Measurements from ENCODE around the gene RPL28.
"Not testable (repeated sequence)": the region's sequence is repeated elsewhere in the genome, so short reads cannot be mapped to it uniquely, and the experiment has no call there.

Gene RPL28

DNA sequence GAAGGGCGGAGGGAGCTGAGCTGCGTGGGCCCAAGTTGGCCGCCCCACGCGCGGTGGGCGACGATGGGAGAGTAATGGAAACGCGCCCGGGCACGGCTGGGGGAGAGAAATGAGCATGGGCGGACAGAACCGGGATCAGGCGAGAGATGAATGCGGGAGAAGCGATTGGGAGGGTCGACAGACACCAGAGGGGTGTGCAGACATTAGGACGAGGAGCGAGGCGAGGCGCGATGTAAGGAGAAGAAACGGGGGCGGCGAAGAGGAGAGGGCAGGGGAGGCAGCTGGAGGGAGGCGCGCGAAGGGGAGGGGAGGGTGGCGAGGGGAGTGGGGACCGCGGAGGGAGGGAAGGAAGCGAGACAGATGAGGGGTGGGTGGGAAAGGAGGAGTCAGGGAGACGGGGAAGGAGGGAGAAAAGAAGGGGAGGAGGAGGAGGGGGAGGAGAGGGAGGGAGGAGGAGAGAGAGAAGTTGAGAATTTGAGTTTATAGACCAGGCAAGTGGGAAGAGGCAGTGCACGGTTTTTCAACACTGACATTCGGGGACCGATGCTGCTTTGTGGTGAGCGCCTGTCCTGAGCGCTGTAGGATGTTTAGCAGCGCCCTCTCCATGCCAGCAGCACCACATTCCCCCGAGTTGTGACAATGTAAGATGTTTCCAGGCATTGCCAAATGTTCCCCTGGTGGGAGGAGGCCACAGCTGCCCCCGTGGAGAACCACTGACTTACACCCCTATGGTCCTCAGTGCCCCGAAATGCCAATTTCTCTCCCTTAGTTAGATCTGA, 57.5 kb downstream of the RPL28 start, which contains the start of gene SHISA7:
Gene SHISA7 (minus strand): TSS at position 256 of the 779 bp plus-strand sequence. CDS start 437 bp downstream, outside the sequence.
- DNase-seq (ENCODE audit: insufficient read length, low spot score) (no peak), FAIRE-seq (no peak)
- TF ChIP-seq CTCF (IDR thresholded peaks at IDR 0.05; ENCODE audit: insufficient read depth, missing control alignments), result no peak

DNA sequence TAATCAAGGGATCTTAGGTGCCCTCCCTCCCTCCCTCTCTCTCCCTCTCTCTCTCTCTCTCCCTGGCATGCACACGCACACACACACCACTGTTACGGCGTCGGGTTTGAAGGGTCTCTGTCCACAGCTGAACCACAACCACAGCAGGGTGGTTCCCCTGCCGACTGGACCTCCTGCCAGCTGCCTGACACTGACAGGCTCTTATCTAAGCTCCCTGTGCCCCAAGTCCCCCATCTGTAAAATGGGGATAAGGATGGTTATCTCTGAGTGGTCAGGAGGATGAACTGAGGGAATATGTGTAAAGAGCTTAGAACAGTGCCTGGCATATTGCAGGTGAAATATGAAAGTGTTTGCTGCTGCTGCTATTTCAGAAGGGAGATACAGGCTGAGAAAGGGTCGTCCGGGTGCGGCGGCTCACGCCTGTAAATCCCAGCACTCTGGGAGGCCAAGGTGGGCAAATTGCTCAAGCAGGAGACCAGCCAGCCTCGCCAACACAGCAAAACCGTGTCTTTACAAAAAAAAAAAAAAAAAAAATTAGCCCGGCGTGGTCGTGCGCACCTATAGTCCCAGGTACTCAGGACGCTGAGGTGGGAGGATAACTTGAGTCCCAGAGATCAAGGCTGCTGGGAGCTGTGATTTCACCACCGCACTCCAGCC, 58.2 kb downstream of the RPL28 start:
- no peak for TF ChIP-seq CTCF (IDR thresholded peaks at IDR 0.05; ENCODE audit: insufficient read depth, missing control alignments)
- FAIRE-seq (no peak), DNase-seq (ENCODE audit: insufficient read length, low spot score) (no peak)

DNA sequence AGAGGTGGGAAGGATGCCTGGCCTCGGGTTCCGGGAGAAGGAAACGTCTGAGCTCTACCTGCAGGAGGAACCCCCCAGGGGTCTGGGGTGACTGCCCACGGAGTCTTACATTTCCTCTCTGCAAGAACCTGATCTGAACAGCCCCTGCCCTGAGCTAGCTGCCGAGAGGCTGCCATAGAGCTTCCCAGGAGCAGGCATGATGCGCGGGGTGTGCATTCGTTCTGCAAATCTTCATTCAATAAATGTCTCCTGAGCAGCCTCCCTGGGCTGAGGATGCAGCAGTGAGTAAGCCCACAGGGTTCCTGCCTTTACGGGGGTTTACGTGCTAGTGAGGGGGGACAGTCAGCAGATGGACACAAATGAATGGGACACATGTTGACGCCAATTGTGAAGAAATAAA, 58.9 kb downstream of the RPL28 start:
- TF ChIP-seq CTCF (IDR thresholded peaks at IDR 0.05; ENCODE audit: insufficient read depth, missing control alignments), result no peak
- DNase-seq (ENCODE audit: insufficient read length, low spot score) (no peak), FAIRE-seq (no peak)

- TF ChIP-seq CTCF (IDR thresholded peaks at IDR 0.05; ENCODE audit: insufficient read depth, missing control alignments), result no peak
- FAIRE-seq, result no peak
- no peak for DNase-seq (ENCODE audit: insufficient read length, low spot score)
Observed at GRCh38 chr19:55446060-55446459, 60.3 kb downstream of the RPL28 start.

DNA sequence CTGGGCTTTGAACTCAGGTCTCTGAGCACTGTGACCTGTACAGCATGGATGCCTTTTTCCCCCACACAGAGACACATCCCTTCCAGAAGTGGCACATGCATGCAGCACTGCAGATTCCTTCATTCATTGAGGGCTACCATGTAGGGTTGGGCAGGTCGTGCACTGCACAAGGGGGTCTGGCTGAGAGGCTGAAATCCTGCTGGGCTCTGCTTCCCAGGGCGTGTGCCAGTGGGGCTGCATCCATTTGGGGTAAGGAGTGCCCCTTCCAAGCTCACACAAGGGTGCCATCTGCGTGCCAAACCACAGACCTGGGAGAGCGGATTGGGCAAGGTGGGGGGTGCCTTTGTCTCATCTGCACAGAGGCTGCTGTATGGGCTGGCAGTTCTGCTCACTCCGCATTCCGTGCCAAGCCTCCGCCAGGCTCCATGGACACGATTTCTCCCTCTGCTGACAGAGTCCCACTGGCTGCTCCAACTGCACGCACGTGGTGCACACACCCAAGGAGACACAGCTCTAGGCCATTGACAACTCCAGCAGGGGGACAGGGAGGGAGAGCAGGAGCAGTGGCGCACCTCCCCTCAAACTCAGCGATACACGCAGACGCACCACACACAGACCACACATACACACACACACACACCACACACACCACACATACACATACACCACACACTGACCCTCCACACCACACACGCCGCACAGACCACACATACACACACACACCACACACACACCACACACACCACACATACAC, 61.9 kb downstream of the RPL28 start:
- no peak for FAIRE-seq
- DNase-seq (ENCODE audit: insufficient read length, low spot score), result no peak
- no peak for TF ChIP-seq CTCF (IDR thresholded peaks at IDR 0.05; ENCODE audit: insufficient read depth, missing control alignments)

DNA sequence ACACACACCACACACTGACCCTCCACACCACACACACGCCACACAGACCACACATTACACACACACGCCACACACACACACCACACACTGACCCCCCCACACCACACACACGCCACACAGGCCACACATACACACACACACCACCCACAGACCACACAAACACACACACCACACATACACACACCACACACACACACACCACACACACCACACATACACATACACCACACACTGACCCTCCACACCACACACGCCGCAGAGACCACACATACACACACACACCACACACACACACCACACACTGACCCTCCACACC, 62.4 kb downstream of the RPL28 start:
- DNase-seq (ENCODE audit: insufficient read length, low spot score); FAIRE-seq: not testable (repeated sequence)

- TF ChIP-seq CTCF (IDR thresholded peaks at IDR 0.05; ENCODE audit: insufficient read depth, missing control alignments), result no peak
- DNase-seq (ENCODE audit: insufficient read length, low spot score) (no peak), FAIRE-seq (no peak)
Observed at GRCh38 chr19:55449469-55449868, 63.7 kb downstream of the RPL28 start.
